K562 (cell line): ENCODE results near the gene ELOF1. TPM values are rescaled to one million over a fixed set of nuclear protein-coding genes. Genes with fewer than 3 reads are reported as not detected.

Source experiments
- CBX1 ChIP-seq: sonication (generic); IDR thresholded peaks from 2 replicates; pipeline ENCODE4 v1.6.1; 2016; ENCODE audit warnings: antibody characterized with exemption, low read depth, mild to moderate bottlenecking
- CC2D1A ChIP-seq: fragments of 450-650 bp; IDR thresholded peaks from 2 replicates; pipeline ENCODE4 v1.6.1; 2017; ENCODE audit warnings: mild to moderate bottlenecking
- CREM ChIP-seq: IDR thresholded peaks from 2 replicates; pipeline ENCODE4 v1.6.1; 2014; ENCODE audit warnings: antibody characterized with exemption, low read depth
- DACH1 ChIP-seq: fragments of 450-650 bp; IDR thresholded peaks from 2 replicates; pipeline ENCODE4 v1.6.1; 2018; ENCODE audit not compliant: partially characterized antibody
- EGR1 ChIP-seq: fragments of 450-650 bp; conservative IDR thresholded peaks from 2 replicates; pipeline ENCODE4 v1.6.1; 2017; ENCODE audit warnings: mild to moderate bottlenecking
- EP400 ChIP-seq: fragments of 450-650 bp; IDR thresholded peaks from 2 replicates; pipeline ENCODE4 v1.6.1; 2017; ENCODE audit warnings: antibody characterized with exemption, mild to moderate bottlenecking, moderate library complexity
- KAT2B ChIP-seq: IDR thresholded peaks from one replicate; pipeline ENCODE4 v1.6.1; 2012; ENCODE audit warnings: low read depth, mild to moderate bottlenecking, control low read depth, inconsistent platforms, low read length, moderate library complexity
- MAFK ChIP-seq: IDR thresholded peaks from 2 replicates; pipeline ENCODE4 v1.6.1; 2011; ENCODE audit warnings: low read length, improper control_type of control experiment
- MXI1 ChIP-seq: IDR thresholded peaks from 2 replicates; pipeline ENCODE4 v1.6.1; 2011; ENCODE audit warnings: low read depth, mild to moderate bottlenecking, improper control_type of control experiment, low read length
- NCOR1 ChIP-seq: fragments of 450-650 bp; IDR thresholded peaks from 2 replicates; pipeline ENCODE4 v1.6.1; 2016; ENCODE audit warnings: mild to moderate bottlenecking, moderate library complexity
- NFE2 ChIP-seq: IDR thresholded peaks from 2 replicates; pipeline ENCODE4 v1.6.1; 2014; ENCODE audit warnings: antibody characterized with exemption, low read depth
- NFIC ChIP-seq: fragments of 450-650 bp; IDR thresholded peaks from 2 replicates; pipeline ENCODE4 v1.6.1; 2017; ENCODE audit warnings: mild to moderate bottlenecking, inconsistent platforms
- NFYB ChIP-seq: IDR thresholded peaks from 2 replicates; pipeline ENCODE4 v1.6.1; 2011; ENCODE audit warnings: mild to moderate bottlenecking, moderate library complexity; ENCODE audit not compliant: insufficient read length; ENCODE audit errors: extremely low read depth
- SIN3A ChIP-seq, 2 experiments: fragments of 150-350 bp in 1 of 2; IDR thresholded peaks; 2 replicates each; pipeline ENCODE4 v1.6.1; 2011 to 2016; ENCODE audit warnings: borderline replicate concordance in 2 of 2, low read depth in 2 of 2, low read length in 2 of 2, mild to moderate bottlenecking in 2 of 2, moderate library complexity in 2 of 2; ENCODE audit not compliant: control insufficient read depth in 1 of 2
- SREBF1 ChIP-seq: fragments of 150-350 bp; IDR thresholded peaks from 2 replicates; pipeline ENCODE4 v1.6.1; 2014; ENCODE audit warnings: antibody characterized with exemption, low read depth, low read length, borderline replicate concordance
- SRSF3 ChIP-seq: fragments of 200-400 bp; formaldehyde crosslinking; IDR thresholded peaks from 2 replicates; pipeline ENCODE4 v1.6.1; 2016; ENCODE audit warnings: mild to moderate bottlenecking, low read length, moderate library complexity; ENCODE audit not compliant: insufficient read depth
- SUPT5H ChIP-seq: fragments of 450-650 bp; IDR thresholded peaks from 2 replicates; pipeline ENCODE4 v1.6.1; 2016
- TAF9B ChIP-seq: fragments of 450-650 bp; IDR thresholded peaks from 2 replicates; pipeline ENCODE4 v1.6.1; 2018; ENCODE audit warnings: mild to moderate bottlenecking; ENCODE audit not compliant: partially characterized antibody
- TAL1 ChIP-seq: fragments of 450-650 bp; IDR thresholded peaks from 2 replicates; pipeline ENCODE4 v1.6.1; 2016; ENCODE audit warnings: mild to moderate bottlenecking
- WHSC1 ChIP-seq: IDR thresholded peaks from one replicate; pipeline ENCODE4 v1.6.1; 2012; ENCODE audit warnings: low read length, control low read depth, inconsistent platforms
- ZFP1 ChIP-seq: fragments of 450-650 bp; formaldehyde crosslinking; IDR thresholded peaks from 2 replicates; pipeline ENCODE4 v1.4.0; 2020; ENCODE audit warnings: mild to moderate bottlenecking, mixed read lengths
- ZNF143 ChIP-seq: sonication (generic); formaldehyde crosslinking; IDR thresholded peaks from 2 replicates; pipeline ENCODE4 v1.9.0; 2022; ENCODE audit warnings: mild to moderate bottlenecking, missing genetic modification reagents
- ZNF274 ChIP-seq: IDR thresholded peaks from 2 replicates; pipeline ENCODE4 v1.6.1; 2011; ENCODE audit warnings: low read depth, mild to moderate bottlenecking, low read length, moderate library complexity, borderline replicate concordance
- ZNF3 ChIP-seq: fragments of 250-450 bp; sonication (Bioruptor Pico); IDR thresholded peaks from 2 replicates; pipeline ENCODE4 v1.5.0; 2021; ENCODE audit warnings: mild to moderate bottlenecking, moderate library complexity
- polyA plus RNA-seq, 8 experiments: library from polyadenylated mRNA; depleted of rRNA in 4 of 8; stranded (reverse) in 5 of 8; unstranded in 3 of 8; fragments of >200 nt; fragmentation: Nextera tagmentation in 2 of 8; fragmentation: Illumina TruSeq in 1 of 8; extraction: Ambion mirVana in 2 of 8; extraction: Trizol in 1 of 8; gene quantifications; 2 replicates each; pipeline versions ENCODE4 v1.2.1 to v1.2.3, GENCODE V29; 2011 to 2014; ENCODE audit warnings: inconsistent platforms in 1 of 8, missing spikeins in 1 of 8
- total RNA-seq, 7 experiments: library from RNA; depleted of rRNA in 6 of 7; stranded (reverse); fragments of >200 nt in 6 of 7; fragmentation: Illumina TruSeq in 2 of 7; extraction: Trizol in 2 of 7; gene quantifications; 2 replicates each; pipeline versions ENCODE4 v1.2.1 to v1.2.3, GENCODE V29; 2011 to 2021; ENCODE audit warnings: low replicate concordance in 1 of 7
- TF ChIP-seq, protein P1 (sequence below): fragments of 250-450 bp; sonication (Bioruptor Pico); IDR thresholded peaks from 2 replicates; pipeline ENCODE4 v1.5.1; 2021; ENCODE audit warnings: mild to moderate bottlenecking
- TF ChIP-seq, protein P2 (sequence below): fragments of 150-350 bp; IDR thresholded peaks from 2 replicates; pipeline ENCODE4 v1.6.1; 2014; ENCODE audit warnings: low read depth, mild to moderate bottlenecking, low read length, borderline replicate concordance

The ELOF1 gene
- total and polyA plus RNA-seq, 9 of the 15 experiments (the other 6 are each of a cell fraction or from before 2014, with no cell fraction given) = 16.7 to 147 (median 74.2) TPM

DNA sequence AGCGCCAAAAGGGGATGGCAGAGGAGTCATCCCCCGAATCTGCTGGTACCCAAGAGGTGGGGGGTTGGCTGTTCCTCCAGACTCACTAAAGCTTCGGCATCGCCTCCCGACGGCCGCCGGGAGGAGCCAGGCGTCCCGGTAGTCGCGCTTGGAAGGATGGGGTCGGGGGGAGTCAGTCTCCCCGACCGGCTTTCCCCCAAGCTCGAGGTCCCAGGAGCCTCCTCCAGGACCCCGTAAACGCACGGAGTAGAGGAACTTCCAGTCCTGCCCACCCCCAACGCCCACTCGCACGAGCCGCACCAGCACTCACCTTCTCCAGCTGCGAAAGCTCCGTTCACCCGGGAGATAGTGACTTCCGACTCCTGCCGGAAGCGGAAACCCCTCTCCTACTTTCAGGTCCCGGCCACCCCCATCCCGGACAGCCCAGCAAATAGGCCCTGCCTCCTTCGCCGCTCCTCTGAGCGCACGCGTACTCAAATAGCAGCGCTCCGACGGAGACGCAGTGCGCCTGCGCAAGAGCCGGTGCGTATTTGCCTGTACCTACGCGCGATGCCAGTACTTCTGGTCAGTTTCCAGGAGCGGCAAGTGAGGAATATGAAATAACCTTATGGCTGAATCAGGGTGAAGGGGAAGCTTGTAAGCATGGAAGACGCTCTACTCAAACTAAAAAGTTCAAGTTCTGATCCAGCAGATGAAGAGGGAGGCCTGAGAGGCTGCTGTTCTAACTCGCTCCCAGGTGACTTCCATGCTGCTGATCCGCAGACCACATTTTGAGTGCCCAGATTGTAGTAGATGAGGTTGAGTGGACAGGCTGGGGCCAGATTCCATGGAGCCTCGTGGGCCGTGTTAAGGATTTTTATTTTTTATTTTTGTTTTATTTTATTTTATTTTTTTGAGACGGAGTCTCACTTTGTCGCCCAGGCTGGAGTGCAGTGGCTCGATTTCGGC, at the start of gene ELOF1 (continued):
- TF ChIP-seq EP400 (peak; percentile 60; the same call in 1 of the 2 replicates), ZNF274 (no peak), SUPT5H (peak; percentile 95), ZNF3 (CRISPR knock-in tag) (no peak), DACH1 (peak; percentile 45), CREM (peak; percentile 51; the same call in 1 of the 2 replicates), CBX1 (0 out of 2 replicates have a peak, but pooled peaks have one; percentile 16), SREBF1 (no peak), NFIC (peak; percentile 62; the same call in 1 of the 2 replicates), ZNF143 (CRISPR knock-in tag) (no peak), ZFP1 (no peak), TAF9B (peak; percentile 70), KAT2B (no peak), SRSF3 (no peak), SIN3A (IDR thresholded peaks at IDR 0.05; ENCODE audit: borderline replicate concordance in 2 of 2, control insufficient read depth in 1 of 2, low read depth in 2 of 2, low read length in 2 of 2) (peak; percentile 93 to 96), EGR1 (peak; percentile 91), WHSC1 (no peak), MAFK (no peak), TAL1 (no peak), NCOR1 (no peak), CC2D1A (0 out of 2 replicates have a peak, but pooled peaks have one; percentile 13), MXI1 (no peak), NFE2 (no peak), NFYB (no peak)
- TF ChIP-seq, protein P1, sequence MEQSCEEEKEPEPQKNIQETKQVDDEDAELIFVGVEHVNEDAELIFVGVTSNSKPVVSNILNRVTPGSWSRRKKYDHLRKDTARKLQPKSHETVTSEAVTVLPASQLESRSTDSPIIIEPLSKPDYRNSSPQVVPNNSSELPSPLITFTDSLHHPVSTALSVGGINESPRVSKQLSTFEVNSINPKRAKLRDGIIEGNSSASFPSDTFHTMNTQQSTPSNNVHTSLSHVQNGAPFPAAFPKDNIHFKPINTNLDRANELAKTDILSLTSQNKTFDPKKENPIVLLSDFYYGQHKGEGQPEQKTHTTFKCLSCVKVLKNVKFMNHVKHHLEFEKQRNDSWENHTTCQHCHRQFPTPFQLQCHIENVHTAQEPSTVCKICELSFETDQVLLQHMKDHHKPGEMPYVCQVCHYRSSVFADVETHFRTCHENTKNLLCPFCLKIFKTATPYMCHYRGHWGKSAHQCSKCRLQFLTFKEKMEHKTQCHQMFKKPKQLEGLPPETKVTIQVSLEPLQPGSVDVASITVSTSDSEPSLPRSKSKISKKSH (CRISPR knock-in tag) = no peak
- TF ChIP-seq, protein P2, sequence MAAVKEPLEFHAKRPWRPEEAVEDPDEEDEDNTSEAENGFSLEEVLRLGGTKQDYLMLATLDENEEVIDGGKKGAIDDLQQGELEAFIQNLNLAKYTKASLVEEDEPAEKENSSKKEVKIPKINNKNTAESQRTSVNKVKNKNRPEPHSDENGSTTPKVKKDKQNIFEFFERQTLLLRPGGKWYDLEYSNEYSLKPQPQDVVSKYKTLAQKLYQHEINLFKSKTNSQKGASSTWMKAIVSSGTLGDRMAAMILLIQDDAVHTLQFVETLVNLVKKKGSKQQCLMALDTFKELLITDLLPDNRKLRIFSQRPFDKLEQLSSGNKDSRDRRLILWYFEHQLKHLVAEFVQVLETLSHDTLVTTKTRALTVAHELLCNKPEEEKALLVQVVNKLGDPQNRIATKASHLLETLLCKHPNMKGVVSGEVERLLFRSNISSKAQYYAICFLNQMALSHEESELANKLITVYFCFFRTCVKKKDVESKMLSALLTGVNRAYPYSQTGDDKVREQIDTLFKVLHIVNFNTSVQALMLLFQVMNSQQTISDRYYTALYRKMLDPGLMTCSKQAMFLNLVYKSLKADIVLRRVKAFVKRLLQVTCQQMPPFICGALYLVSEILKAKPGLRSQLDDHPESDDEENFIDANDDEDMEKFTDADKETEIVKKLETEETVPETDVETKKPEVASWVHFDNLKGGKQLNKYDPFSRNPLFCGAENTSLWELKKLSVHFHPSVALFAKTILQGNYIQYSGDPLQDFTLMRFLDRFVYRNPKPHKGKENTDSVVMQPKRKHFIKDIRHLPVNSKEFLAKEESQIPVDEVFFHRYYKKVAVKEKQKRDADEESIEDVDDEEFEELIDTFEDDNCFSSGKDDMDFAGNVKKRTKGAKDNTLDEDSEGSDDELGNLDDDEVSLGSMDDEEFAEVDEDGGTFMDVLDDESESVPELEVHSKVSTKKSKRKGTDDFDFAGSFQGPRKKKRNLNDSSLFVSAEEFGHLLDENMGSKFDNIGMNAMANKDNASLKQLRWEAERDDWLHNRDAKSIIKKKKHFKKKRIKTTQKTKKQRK = no peak
